CD4-positive, alpha-beta T cell (primary cell): ENCODE data around the gene HBG1. TPM values are rescaled to one million over a fixed set of nuclear protein-coding genes. Genes with fewer than 3 reads are reported as not detected.

Source experiments
- ATAC-seq: fragments of 200-7000 bp; cut with Tn5 transposase; one replicate; pipeline ENCODE4 v1.10.0; 2022; ENCODE audit warnings: mild to moderate bottlenecking; ENCODE audit not compliant: poor library complexity
- CTCF ChIA-PET: fragments of 350-600 bp; sonication (Branson Sonifier 250); formaldehyde crosslinking; loops from one replicate; lab custom pipeline; 2021; ENCODE audit warnings: antibody characterized with exemption, inconsistent platforms; lab: Charles Lee
- POLR2A ChIA-PET: fragments of 350-600 bp; sonication (Branson Sonifier 250); formaldehyde crosslinking; loops from one replicate; lab custom pipeline; 2021; ENCODE audit warnings: antibody characterized with exemption, inconsistent platforms; lab: Charles Lee
- DNase-seq, 14 experiments: peaks; one replicate each; pipeline ENCODE4 v3.0.0-alpha.2; 2013 to 2020; ENCODE audit warnings: mixed read lengths in 2 of 14
- H3K27ac ChIP-seq, 2 donors: one replicate each; pipeline versions ENCODE4 v1.5.1 to v1.7.0; 2013; ENCODE audit warnings: low read length in 2 of 2, low read depth in 1 of 2, mild to moderate bottlenecking in 1 of 2
- H3K27me3 ChIP-seq, 2 experiments: 1 replicate in 1 of 2; 2 replicates in 1 of 2; pipeline versions ENCODE4 v1.6.1 to v1.7.0; 2013; ENCODE audit warnings: low read length in 2 of 2, control low read depth in 1 of 2, mild to moderate bottlenecking in 1 of 2, moderate library complexity in 1 of 2; ENCODE audit not compliant: insufficient read depth in 2 of 2, control insufficient read depth in 1 of 2
- H3K36me3 ChIP-seq: one replicate; pipeline ENCODE4 v1.6.1; 2013; ENCODE audit warnings: low read length, control low read depth; ENCODE audit not compliant: insufficient read depth
- H3K4me1 ChIP-seq: one replicate; pipeline ENCODE4 v1.6.1; 2013; ENCODE audit warnings: low read length, control low read depth; ENCODE audit not compliant: insufficient read depth
- H3K4me3 ChIP-seq: one replicate; pipeline ENCODE4 v1.5.1; 2013; ENCODE audit warnings: mild to moderate bottlenecking, low read length, moderate library complexity
- H3K9me3 ChIP-seq, 2 experiments: 1 replicate in 1 of 2; 2 replicates in 1 of 2; pipeline versions ENCODE4 v1.6.1 to v1.7.0; 2013; ENCODE audit warnings: low read length in 2 of 2, mild to moderate bottlenecking in 2 of 2, control low read depth in 1 of 2, moderate library complexity in 1 of 2; ENCODE audit not compliant: control insufficient read depth in 1 of 2, insufficient read depth in 1 of 2
- H3K27ac Mint-ChIP-seq: one replicate; pipeline ENCODE4 v1.8.0; 2020; ENCODE audit warnings: mixed read lengths
- H3K27me3 Mint-ChIP-seq: one replicate; pipeline ENCODE4 v1.8.0; 2021; ENCODE audit warnings: mixed read lengths
- H3K36me3 Mint-ChIP-seq: one replicate; pipeline ENCODE4 v1.8.0; 2021; ENCODE audit warnings: low read depth, mixed read lengths
- H3K4me1 Mint-ChIP-seq: one replicate; pipeline ENCODE4 v1.8.0; 2021; ENCODE audit warnings: low read depth, mixed read lengths
- H3K4me3 Mint-ChIP-seq: one replicate; pipeline ENCODE4 v1.8.0; 2020; ENCODE audit warnings: mild to moderate bottlenecking, mixed read lengths
- H3K9me3 Mint-ChIP-seq: one replicate; pipeline ENCODE4 v1.8.0; 2020; ENCODE audit warnings: mixed read lengths
- intact Hi-C, 2 experiments: fragments of 100-400 bp; cut with DNase I in 1 of 2; cut with micrococcal nuclease in 1 of 2; formaldehyde crosslinking; loops; one replicate each; pipeline versions ENCODE4 v1.15.1 to v1.9.0; 2023 to 2025; cut with DNase I, micrococcal nuclease
- total RNA-seq, 174 experiments: library from RNA in 2 of 174; stranded (reverse) in 2 of 174; gene quantifications; one replicate each; pipeline ENCODE4 v1.2.3 and lab custom pipeline; 2021 to 2026
- TF ChIP-seq, protein P1 (sequence below): fragments of 200-600 bp; IDR thresholded peaks from one replicate; pipeline ENCODE4 v1.8.0; 2022; ENCODE audit warnings: antibody characterized with exemption, mild to moderate bottlenecking

HBG1 gene
- total RNA-seq, 2 experiments from 2014 or later: not detected

DNA sequence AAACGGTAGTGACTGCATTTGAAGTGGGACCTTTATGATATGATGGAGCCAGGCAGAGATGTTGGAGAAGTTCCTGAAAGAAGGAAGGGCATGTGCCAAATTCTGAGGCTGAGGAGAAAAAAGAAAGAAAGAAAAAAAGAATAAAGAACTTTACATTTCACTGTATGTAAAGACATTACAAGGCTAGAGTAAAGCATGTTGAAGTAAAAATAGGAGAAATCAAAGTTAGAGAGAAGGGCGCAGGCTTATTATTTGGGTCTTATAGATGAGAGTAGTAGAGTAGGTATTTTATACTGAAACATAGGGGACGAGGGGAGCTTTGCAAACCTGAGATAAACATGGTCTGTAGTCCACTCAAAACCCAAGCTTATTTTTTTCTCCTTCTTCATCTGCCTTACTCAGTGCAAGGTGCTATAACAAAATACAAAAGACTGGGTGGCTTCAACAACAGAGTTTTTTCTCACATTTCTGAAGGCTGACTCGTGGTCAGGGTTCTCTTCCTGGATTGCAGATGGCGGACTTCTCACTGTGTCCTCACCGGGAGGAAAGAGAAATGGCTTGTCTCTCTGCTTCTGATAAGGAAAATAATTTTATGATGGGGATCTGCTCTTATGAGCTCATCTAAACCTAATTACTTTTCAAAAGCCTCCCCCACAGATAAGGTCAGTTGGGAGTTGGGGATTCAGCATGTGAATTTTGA is 2.7 kb downstream of the HBG1 start:
- ATAC-seq: no peak
- H3K4me1 Mint-ChIP-seq: no peaks in the 10 kb centered on the region
- no peak overlapping the region for H3K27ac ChIP-seq
- no peaks in the 10 kb centered on the region for H3K36me3 ChIP-seq
- CTCF ChIA-PET: no interaction called here
- POLR2A ChIA-PET: no interaction called here
- H3K27me3 Mint-ChIP-seq: no peaks in the 10 kb centered on the region
- H3K27ac Mint-ChIP-seq: no peak overlapping the region
- intact Hi-C loops: no loop called here
- H3K36me3 Mint-ChIP-seq: no peaks in the 10 kb centered on the region
- H3K4me1 ChIP-seq: no peaks in the 10 kb centered on the region
- no peak overlapping the region for H3K4me3 Mint-ChIP-seq
- no peaks in the 10 kb centered on the region for H3K9me3 Mint-ChIP-seq
- TF ChIP-seq, protein P1, sequence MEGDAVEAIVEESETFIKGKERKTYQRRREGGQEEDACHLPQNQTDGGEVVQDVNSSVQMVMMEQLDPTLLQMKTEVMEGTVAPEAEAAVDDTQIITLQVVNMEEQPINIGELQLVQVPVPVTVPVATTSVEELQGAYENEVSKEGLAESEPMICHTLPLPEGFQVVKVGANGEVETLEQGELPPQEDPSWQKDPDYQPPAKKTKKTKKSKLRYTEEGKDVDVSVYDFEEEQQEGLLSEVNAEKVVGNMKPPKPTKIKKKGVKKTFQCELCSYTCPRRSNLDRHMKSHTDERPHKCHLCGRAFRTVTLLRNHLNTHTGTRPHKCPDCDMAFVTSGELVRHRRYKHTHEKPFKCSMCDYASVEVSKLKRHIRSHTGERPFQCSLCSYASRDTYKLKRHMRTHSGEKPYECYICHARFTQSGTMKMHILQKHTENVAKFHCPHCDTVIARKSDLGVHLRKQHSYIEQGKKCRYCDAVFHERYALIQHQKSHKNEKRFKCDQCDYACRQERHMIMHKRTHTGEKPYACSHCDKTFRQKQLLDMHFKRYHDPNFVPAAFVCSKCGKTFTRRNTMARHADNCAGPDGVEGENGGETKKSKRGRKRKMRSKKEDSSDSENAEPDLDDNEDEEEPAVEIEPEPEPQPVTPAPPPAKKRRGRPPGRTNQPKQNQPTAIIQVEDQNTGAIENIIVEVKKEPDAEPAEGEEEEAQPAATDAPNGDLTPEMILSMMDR: no peak
- no peak overlapping the region for H3K4me3 ChIP-seq
- H3K9me3 ChIP-seq: no peaks in the 10 kb centered on the region
- DNase-seq: no peak
- peaks cover under 1 to 3% of the 10 kb centered on the region in 2 experiments for H3K27me3 ChIP-seq

DNA sequence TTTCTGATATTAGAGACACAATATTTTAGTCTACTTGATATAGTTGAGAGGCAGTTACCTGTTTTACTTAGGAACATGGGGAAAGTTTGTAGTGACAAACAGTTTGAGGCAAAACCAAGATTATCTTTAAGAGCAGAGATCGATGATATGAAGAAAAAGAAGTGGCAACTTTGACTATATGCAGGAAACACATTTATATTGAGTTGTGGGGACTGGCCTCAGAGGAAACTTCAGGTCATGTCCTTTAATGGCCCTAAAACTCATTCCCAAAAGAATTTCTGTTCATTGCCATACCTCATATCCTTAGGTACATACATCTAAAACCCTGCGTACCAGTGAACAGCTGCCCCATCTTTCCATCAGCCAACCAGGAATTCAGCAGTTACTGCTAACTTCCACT is 4.5 kb downstream of the HBG1 start:
- intact Hi-C loops: no loop called here
- ChIA-PET CTCF (no interaction called here), POLR2A (no interaction called here)
- Mint-ChIP-seq H3K9me3 (no peaks in the 10 kb centered on the region), H3K4me3 (no peak overlapping the region), H3K27me3 (peaks cover 2% of the 10 kb centered on the region), H3K36me3 (no peaks in the 10 kb centered on the region), H3K27ac (no peak overlapping the region), H3K4me1 (no peaks in the 10 kb centered on the region)
- no peaks in the 10 kb centered on the region for H3K4me1 ChIP-seq
- no peak overlapping the region for H3K4me3 ChIP-seq
- no peaks in the 10 kb centered on the region for H3K9me3 ChIP-seq
- H3K27ac ChIP-seq: no peak overlapping the region
- no peaks in the 10 kb centered on the region for H3K36me3 ChIP-seq
- ATAC-seq (no peak), DNase-seq (no peak)
- H3K27me3 ChIP-seq: no peaks in the 10 kb centered on the region
- TF ChIP-seq, protein P1: no peak

DNA sequence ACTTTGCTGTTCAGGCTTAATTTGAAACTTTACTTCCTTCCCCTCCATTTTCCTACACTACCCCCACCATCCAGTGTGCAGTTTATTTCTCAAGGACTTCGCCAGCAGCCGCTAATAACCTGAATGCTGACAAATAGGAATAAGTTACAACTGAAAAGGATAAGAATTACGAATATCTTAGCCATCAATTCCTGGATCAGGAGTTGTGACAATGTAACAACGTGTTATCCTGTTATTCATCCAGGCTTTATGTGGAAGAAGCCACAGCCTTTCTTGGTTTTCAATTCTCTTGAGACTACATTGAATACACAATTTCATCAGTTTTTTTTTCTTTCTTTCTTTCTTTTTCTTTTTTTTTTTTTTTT is 5.9 kb downstream of the HBG1 start:
- ChIA-PET POLR2A (no interaction called here), CTCF (no interaction called here)
- no peaks in the 10 kb centered on the region for H3K4me1 Mint-ChIP-seq
- no peak overlapping the region for H3K4me3 Mint-ChIP-seq
- H3K27me3 Mint-ChIP-seq: peaks cover 6% of the 10 kb centered on the region
- Histone ChIP-seq H3K4me1 (no peaks in the 10 kb centered on the region), H3K27ac (no peak overlapping the region), H3K9me3 (no peaks in the 10 kb centered on the region), H3K36me3 (no peaks in the 10 kb centered on the region), H3K27me3 (no peaks in the 10 kb centered on the region), H3K4me3 (no peak overlapping the region)
- H3K9me3 Mint-ChIP-seq: no peaks in the 10 kb centered on the region
- no peak for ATAC-seq
- H3K36me3 Mint-ChIP-seq: no peaks in the 10 kb centered on the region
- intact Hi-C loops: no loop called here
- H3K27ac Mint-ChIP-seq: no peak overlapping the region
- TF ChIP-seq, protein P1: no peak
- DNase-seq: no peak
